Dermis lymphatic vessel endothelial cell (primary cell): ENCODE measurements around the gene AGPS. TPM values are rescaled to one million over a fixed set of nuclear protein-coding genes. Genes with fewer than 3 reads are reported as not detected.

Experiments used
- total RNA-seq: library from RNA; depleted of rRNA; stranded (reverse); fragments of >200 nt; gene quantifications from 2 replicates; pipeline ENCODE4 v1.2.1, GENCODE V29; 2014

Gene AGPS
- total RNA-seq = 46.3 and 53.7 TPM in 2 replicates

DNA sequence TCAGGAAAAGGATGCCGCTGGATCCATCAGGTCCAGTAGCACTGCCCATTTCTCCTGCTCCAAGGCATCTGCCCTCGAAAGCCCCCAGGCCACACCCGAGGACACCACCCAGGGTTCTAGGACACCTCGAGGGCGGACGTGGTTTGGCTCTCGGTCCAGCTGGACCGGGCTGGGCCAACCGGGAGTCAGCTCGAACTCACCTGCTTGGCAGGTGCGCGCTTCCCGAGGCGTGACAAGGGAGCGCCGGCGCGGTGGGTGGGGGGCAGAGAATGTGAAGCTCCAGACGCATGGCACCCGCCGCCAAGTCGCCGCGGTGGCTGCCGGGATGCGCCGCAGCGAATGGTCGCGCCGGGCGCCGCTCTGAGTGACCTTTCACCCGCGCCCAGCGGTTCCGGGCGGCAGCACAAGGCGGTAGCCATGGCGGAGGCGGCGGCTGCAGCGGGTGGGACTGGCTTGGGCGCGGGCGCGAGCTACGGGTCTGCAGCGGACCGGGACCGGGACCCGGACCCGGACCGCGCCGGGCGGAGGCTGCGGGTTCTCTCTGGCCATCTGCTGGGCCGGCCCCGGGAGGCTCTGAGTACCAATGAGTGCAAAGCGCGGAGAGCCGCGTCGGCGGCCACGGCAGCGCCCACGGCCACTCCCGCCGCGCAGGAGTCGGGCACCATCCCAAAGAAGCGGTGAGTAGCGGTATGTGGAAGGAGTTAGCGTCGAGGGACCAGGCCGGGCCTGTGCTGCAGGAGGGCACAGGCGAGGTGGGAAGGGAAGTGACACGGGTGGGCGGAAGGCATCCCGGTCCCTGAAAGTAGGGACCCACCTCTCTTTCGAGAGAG lies at the start of gene AGPS:
Gene AGPS, plus strand, starts transcription at position 401 of the 830 bp plus-strand sequence. Its CDS starts 17 bp downstream, at position 418.

Other genes with a start within 250 kb of the AGPS start
- 33.8 and 51.1 TPM in 2 replicates for gene HNRNPA3, start 180.0 kb upstream of the AGPS start, total RNA-seq
- gene NFE2L2, start 128.0 kb upstream of the AGPS start, total RNA-seq = 40.1 and 47.2 TPM in 2 replicates